Measurements from ENCODE around the gene BORCS6.

The BORCS6 gene

GRCh38 chr17:8212312-8213180 is 22.6 kb upstream of the BORCS6 start:
- DNase-seq (ENCODE audit: extremely low spot score, insufficient read length, low read depth) (no peak), FAIRE-seq (no peak)

- FAIRE-seq, result no peak
Measured at GRCh38 chr17:8210761-8211458, 20.9 kb upstream of the BORCS6 start.

GRCh38 chr17:8209907-8210760 is 20.2 kb upstream of the BORCS6 start, which contains the start of gene AURKB:
TSS of gene AURKB (minus strand) at chr17:8210575. CDS start at chr17:8210224, 351 bp downstream.
- peak; percentile 95 for DNase-seq (ENCODE audit: extremely low spot score, insufficient read length, low read depth)
- peak; percentile 99 for FAIRE-seq

More at GRCh38 chr17:8210761-8211458, 20.9 kb upstream of the BORCS6 start:
- DNase-seq (ENCODE audit: extremely low spot score, insufficient read length, low read depth), result no peak

GRCh38 chr17:8206536-8206935 is 16.6 kb upstream of the BORCS6 start:
- no peak for DNase-seq (ENCODE audit: extremely low spot score, insufficient read length, low read depth)
- FAIRE-seq, result no peak

GRCh38 chr17:8204761-8205555 is 15.0 kb upstream of the BORCS6 start:
- DNase-seq (ENCODE audit: extremely low spot score, insufficient read length, low read depth) (no peak), FAIRE-seq (no peak)

- FAIRE-seq, result peak; percentile 93
Measured at GRCh38 chr17:8192070-8192815, 2.3 kb upstream of the BORCS6 start.

GRCh38 chr17:8190506-8190905 is 526 bp upstream of the BORCS6 start:
- no peak for DNase-seq (ENCODE audit: extremely low spot score, insufficient read length, low read depth)
- no peak for FAIRE-seq

More at GRCh38 chr17:8192070-8192815, 2.3 kb upstream of the BORCS6 start:
- DNase-seq (ENCODE audit: extremely low spot score, insufficient read length, low read depth), result no peak

- no peak for FAIRE-seq
Measured at GRCh38 chr17:8189041-8189710, 804 bp downstream of the BORCS6 start.

GRCh38 chr17:8188263-8188839 is 1.6 kb downstream of the BORCS6 start:
- DNase-seq (ENCODE audit: extremely low spot score, insufficient read length, low read depth) (no peak), FAIRE-seq (no peak)

More at GRCh38 chr17:8189041-8189710, 804 bp downstream of the BORCS6 start:
- no peak for DNase-seq (ENCODE audit: extremely low spot score, insufficient read length, low read depth)

- no peak for DNase-seq (ENCODE audit: extremely low spot score, insufficient read length, low read depth)
- FAIRE-seq, result peak; percentile 93
Measured at GRCh38 chr17:8187517-8188262, 2.3 kb downstream of the BORCS6 start.

GRCh38 chr17:8186787-8187516 is 3.0 kb downstream of the BORCS6 start:
- no peak for FAIRE-seq

GRCh38 chr17:8186446-8186786 is 3.6 kb downstream of the BORCS6 start:
- DNase-seq (ENCODE audit: extremely low spot score, insufficient read length, low read depth), result no peak
- no peak for FAIRE-seq

More at GRCh38 chr17:8186787-8187516, 3.0 kb downstream of the BORCS6 start:
- no peak for DNase-seq (ENCODE audit: extremely low spot score, insufficient read length, low read depth)

- DNase-seq (ENCODE audit: extremely low spot score, insufficient read length, low read depth), result no peak
- FAIRE-seq, result peak; percentile 78
Measured at GRCh38 chr17:8185582-8186445, 4.2 kb downstream of the BORCS6 start.

GRCh38 chr17:8176998-8177731 is 12.8 kb downstream of the BORCS6 start:
- no peak for DNase-seq (ENCODE audit: extremely low spot score, insufficient read length, low read depth)
- no peak for FAIRE-seq

All from GM18507 (cell line).